Jurkat, Clone E6-1 (cell line): ENCODE results near the gene ZNF491.
A peak's percentile ranks its signal among the peaks of the same experiment; 100 is the strongest.
"Not testable (repeated sequence)": the region's sequence is repeated elsewhere in the genome, so short reads cannot be mapped to it uniquely, and the experiment has no call there.

Source experiments
- DNase-seq: peaks from one replicate; pipeline ENCODE4 v3.0.0-alpha.2; 2011; ENCODE audit warnings: low read depth, low spot score
- H3K4me3 ChIP-seq: 2 replicates; pipeline ENCODE4 v1.5.1; 2011; ENCODE audit warnings: mild to moderate bottlenecking, low read length, control low read depth, moderate library complexity

ZNF491 gene

DNA sequence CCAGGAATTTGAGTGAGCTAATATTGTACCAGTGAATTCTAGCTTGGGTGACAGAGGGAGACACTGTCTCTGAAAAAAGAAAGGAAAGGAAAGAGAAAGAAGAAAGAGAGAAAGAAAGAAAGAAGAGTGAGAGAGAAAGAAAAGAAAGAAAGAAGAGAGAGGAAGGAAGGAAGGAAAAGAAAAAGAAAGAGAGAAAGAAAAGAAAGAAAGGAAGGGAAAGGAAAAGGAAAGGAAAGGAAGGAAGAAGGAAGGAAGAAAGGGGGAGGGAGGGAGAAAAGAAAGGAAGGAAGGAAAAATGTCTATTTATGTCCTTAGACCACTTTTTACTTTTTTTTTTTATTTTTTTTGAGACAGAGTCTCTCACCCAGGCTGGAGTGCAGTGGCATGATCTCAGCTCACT lies 5.4 kb upstream of the ZNF491 start:
- DNase-seq, result no peak

GRCh38 chr19:11797491-11797890 lies 832 bp upstream of the ZNF491 start:
- H3K4me3 ChIP-seq, result peak overlapping the region; percentile 88
- DNase-seq, result peak; percentile 84

More for the DNA sequence above, 5.4 kb upstream of the ZNF491 start:
- H3K4me3 ChIP-seq, result no peak overlapping the region

GRCh38 chr19:11806354-11807098 lies 8.2 kb downstream of the ZNF491 start:
- DNase-seq, result no peak
- H3K4me3 ChIP-seq, result no peak overlapping the region

DNA sequence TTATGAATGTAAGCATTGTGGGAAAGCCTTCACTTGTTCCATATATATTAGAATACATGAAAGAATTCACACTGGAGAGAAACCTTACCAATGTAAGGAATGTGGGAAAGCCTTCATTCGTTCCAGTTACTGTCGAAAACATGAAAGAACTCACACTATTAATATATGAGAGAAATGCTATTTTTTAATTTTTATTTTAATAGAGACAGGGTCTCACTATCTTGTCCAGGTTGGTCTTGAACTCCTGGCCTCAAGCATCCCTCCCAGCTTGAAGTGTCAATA lies 8.7 kb downstream of the ZNF491 start:
- no peak overlapping the region for H3K4me3 ChIP-seq
- no peak for DNase-seq

- peak overlapping the region; percentile 95 for H3K4me3 ChIP-seq
- no peak for DNase-seq
Observed at GRCh38 chr19:11813703-11814028, 15.3 kb downstream of the ZNF491 start.

DNA sequence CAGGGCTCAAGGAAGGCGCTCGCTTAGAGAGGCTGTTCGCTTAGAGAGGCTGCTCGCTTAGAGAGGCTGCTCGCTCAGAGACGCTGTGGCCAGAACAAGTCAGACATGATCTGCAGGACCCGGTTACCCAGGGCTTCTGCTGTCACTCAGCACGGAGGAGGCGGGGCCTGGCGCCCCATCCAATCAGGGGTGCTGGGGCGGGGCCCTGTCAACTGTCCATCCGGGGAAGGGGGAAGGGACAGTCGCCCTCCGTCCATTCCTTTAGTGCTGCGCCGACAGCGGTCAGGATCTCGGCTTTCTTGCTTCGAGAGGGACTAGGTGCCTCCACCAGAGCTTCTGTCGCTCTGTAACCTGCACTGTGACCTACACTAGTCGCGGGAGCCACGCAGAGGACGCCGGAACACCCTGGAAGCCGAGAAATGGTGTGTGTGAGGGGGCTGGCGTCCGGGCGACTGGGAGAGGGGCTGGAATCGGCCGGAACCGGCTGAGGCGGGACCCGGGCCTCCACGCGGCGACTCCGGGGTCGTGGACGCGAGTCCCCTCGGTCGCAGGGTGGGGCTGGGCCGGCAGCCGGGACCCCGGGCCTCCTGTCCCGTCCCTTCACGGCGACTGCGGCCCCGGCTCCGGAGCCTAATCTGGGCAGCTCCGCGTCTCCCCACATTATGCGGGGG lies 15.8 kb downstream of the ZNF491 start, which contains the start of gene ZNF440:
Gene ZNF440, plus strand, starts transcription at position 245 of the 671 bp plus-strand sequence. Its CDS starts 175 bp downstream, at position 420.
- peak within 1 kb of the TSS; percentile 95 for H3K4me3 ChIP-seq
- peak; percentile 78 for DNase-seq

- DNase-seq, result no peak
- peak overlapping the region; percentile 95 for H3K4me3 ChIP-seq
Observed at GRCh38 chr19:11814700-11815035, 16.3 kb downstream of the ZNF491 start.

- H3K4me3 ChIP-seq, result no peak overlapping the region
- DNase-seq, result no peak
Observed at GRCh38 chr19:11821474-11822109, 23.3 kb downstream of the ZNF491 start.

DNA sequence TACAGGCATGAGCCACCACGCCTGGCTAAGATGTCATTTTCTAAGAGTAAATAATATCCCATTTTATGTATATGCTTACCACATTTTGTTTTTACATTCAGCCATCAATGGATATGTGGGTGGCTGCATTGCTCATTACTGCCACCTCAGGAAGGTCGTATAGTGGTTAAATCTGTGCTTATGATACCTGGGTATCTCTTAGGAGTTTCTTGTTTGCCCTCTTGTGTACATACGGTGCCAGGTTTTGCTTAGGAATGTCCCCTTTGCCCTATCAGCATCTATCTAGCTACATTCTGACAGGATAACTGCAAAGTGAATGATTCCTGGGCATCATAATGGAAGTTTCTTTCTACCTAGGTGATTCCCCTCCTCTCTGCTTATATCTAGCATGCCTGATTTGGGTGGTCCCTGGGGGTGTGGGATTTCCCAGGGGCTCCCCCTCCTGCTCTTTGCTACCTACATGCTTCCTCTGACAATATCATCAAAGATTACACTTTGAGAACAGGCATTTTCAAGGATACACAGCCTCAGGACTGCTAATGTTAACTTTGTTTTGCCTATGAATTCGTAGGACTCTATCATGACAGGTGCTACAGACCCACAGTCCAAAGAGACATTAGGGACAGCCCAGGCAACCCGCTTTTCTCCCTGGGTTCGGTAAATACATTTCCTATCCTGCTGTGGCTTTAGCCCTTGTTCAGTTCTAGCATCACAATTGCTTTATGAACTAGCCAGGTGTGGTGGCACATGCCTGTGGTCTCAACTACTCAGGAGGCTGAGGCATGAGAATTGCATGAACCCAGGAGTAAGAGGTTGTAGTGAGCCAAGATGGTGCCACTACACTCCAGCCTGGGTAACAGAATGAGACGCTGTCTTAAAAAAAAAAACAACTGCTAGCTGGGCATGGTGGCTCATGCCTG lies 30.9 kb downstream of the ZNF491 start:
- not testable (repeated sequence) for DNase-seq, H3K4me3 ChIP-seq

- H3K4me3 ChIP-seq, result no peak overlapping the region
- DNase-seq, result no peak
Observed at GRCh38 chr19:11832253-11832912, 34.1 kb downstream of the ZNF491 start.

GRCh38 chr19:11833541-11833940 lies 35.2 kb downstream of the ZNF491 start:
- DNase-seq, result no peak
- no peak overlapping the region for H3K4me3 ChIP-seq

DNA sequence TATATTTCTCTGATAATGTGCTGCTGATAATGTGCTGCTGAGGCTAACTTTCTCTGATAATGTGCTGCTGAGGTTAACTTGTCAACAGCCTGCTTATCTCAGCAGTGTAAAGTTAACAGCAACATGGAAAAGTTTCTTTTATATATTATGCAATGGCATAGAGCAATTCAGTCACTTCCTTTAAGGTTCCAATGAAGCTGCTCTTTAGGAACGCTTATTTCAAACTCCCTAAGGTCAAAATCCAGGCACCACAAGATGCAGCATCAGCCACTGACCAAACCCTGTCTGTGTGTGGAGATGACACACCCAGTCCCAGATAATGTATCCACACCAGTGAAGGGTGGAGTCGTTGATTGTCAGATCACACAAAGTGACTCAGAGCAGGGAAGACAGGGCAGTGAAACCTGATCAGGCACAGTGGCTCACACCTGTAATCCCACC lies 37.3 kb downstream of the ZNF491 start:
- not testable (repeated sequence) for H3K4me3 ChIP-seq, DNase-seq

DNA sequence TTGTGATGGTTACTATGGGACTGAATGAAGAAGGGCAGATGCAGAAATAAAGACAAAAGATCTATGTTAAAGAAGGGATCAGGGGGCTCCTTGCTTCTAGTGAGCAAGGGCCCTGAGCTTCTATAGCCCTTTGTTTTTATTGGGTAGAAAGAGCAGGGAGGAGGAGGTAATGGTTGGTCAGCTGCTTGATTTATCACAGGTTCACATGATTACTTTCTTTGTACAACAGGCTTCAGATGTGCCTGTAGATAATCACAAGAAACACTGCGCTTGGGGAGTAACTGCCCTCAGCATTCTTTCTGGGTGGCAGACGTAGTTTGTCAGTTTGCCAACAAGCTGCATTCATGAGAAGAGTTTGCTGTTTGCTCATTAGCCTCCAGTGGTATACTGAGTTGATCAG lies 45.4 kb downstream of the ZNF491 start:
- no peak for DNase-seq
- H3K4me3 ChIP-seq, result no peak overlapping the region

GRCh38 chr19:11847615-11848014 lies 49.3 kb downstream of the ZNF491 start:
- H3K4me3 ChIP-seq, DNase-seq: not testable (repeated sequence)

- peak overlapping the region; percentile 64; the same call in 1 of the 2 replicates for H3K4me3 ChIP-seq
Observed at GRCh38 chr19:11848200-11848593, 49.9 kb downstream of the ZNF491 start.

GRCh38 chr19:11848594-11849469 lies 50.5 kb downstream of the ZNF491 start, which contains the start of gene ZNF439:
TSS of gene ZNF439 (plus strand) at chr19:11848726. CDS start at chr19:11848868, 142 bp downstream.
- peak within 1 kb of the TSS; percentile 64 for H3K4me3 ChIP-seq
- DNase-seq, result peak; percentile 82

More at GRCh38 chr19:11848200-11848593, 49.9 kb downstream of the ZNF491 start:
- DNase-seq, result no peak

DNA sequence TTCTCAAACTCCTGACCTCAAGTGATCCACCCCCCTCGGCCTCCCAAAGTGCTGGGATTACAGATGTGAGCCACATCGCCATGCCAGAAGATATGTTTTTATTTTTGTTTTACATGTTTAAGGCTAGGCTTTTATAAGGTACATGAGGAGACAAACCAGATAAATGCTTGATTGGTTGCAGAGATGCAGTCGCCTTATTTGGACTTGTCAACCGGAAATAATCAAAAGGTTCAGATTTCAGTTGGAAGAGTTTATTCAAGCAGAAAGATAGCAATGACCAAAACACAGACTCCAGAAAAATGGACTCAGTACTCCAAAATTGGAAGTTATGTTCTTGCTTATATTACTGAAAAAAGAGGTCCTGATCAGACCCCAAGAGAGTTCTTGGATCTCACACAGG lies 52.0 kb downstream of the ZNF491 start:
- DNase-seq, H3K4me3 ChIP-seq: not testable (repeated sequence)

GRCh38 chr19:11853358-11853757 lies 55.0 kb downstream of the ZNF491 start:
- H3K4me3 ChIP-seq, result no peak overlapping the region
- no peak for DNase-seq
